HG03064 (cell line): ENCODE results near the gene LCA5.
"Not testable (repeated sequence)": the region's sequence is repeated elsewhere in the genome, so short reads cannot be mapped to it uniquely, and the experiment has no call there.

ENCODE experiments used
- ATAC-seq: cut with Tn5 transposase; IDR thresholded peaks from one replicate; pipeline ENCODE4 v1.9.1; 2021; ENCODE audit warnings: low read depth; ENCODE audit not compliant: unreplicated experiment

The LCA5 gene

DNA sequence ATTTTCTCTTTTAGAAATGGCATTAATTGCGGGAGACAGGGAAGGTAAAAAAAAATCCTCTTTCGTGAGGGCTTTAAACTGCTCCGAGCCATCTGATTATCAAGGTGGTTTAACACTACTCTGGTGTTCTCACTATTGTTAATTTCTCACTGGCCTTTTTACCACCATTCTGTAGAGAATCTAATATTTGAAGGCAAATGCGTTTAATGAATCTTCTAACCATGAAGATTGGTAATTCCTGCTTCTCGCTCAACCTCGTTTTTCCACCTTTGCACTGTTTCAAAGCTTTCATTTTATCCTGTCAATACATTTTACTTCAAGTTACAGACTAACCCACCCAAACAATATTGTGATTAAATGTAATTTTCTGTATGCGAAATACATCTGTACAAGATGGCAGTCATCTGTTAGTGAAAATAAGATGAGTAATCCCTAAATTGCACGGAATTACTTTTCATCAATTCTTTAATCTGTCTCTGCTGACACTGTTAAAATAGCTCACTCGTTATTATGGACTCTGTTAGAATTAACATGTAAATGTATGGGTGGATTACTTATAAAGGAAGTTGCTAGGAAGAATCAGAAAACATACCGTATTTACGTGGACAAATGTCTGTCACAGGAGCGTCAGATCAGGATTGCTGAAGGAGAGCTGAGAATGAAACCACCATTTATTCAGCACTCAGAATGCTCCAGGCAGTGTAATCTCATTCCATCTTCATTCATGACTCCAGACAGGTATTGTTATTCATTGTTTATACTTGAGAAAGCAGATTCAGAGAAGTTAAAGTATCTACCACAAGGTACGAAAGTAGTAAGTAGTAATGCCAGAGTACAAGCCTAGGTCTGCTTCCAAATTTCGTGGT is 1.1 kb upstream of the LCA5 start:
- ATAC-seq, result no peak

DNA sequence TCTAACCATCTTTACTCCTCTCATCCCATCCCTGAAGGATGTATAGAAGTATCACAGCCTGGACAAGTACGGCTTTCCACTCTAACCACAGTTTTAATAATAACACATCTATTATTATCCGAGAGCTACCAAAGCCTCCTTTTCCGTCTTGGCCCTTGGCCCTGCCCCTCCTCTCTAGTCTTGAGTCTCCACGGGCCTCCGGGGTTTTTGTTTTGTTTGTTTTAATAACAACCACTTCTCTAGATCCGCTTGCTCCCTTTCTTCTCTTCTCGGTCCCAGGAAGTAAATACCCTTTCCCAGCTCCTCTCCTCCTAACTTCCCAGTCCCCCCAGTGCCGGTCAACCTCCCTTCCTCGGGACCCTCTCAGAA is 661 bp downstream of the LCA5 start:
- ATAC-seq, result no peak

DNA sequence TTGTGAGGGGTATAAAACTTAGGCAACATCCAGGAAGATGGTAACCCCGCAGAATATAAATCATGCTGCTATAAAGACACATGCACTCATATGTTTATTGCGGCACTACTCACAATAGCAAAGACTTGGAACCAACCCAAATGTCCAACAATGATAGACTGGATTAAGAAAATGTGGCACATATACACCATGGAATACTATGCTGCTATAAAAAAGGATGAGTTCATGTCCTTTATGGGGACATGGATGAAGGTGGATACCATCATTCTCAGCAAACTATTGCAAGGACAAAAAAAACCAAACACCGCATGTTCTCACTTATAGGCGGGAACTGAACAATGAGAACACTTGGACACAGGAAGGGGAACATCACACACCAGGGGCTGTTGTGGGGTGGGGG is 7.7 kb downstream of the LCA5 start:
- ATAC-seq, result not testable (repeated sequence)

DNA sequence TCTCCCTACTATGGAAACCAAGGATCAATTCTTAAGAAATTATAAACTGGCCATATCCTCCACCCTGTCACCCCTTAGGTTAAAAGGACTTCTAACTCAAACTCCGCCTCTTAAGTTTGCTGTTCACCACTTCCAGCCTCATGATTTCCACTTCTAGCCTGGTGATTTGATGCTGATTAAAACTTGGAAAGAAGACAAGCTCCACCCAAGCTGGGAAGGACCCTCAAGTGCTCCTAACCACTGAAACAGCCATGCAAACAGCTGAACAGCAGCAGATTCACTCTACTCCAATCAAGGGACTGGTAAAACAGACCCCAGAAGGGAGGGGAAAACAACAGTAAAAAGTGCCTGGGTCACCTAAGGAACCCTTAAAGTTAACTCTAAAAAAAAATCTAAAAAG is 10.3 kb downstream of the LCA5 start:
- no peak for ATAC-seq

DNA sequence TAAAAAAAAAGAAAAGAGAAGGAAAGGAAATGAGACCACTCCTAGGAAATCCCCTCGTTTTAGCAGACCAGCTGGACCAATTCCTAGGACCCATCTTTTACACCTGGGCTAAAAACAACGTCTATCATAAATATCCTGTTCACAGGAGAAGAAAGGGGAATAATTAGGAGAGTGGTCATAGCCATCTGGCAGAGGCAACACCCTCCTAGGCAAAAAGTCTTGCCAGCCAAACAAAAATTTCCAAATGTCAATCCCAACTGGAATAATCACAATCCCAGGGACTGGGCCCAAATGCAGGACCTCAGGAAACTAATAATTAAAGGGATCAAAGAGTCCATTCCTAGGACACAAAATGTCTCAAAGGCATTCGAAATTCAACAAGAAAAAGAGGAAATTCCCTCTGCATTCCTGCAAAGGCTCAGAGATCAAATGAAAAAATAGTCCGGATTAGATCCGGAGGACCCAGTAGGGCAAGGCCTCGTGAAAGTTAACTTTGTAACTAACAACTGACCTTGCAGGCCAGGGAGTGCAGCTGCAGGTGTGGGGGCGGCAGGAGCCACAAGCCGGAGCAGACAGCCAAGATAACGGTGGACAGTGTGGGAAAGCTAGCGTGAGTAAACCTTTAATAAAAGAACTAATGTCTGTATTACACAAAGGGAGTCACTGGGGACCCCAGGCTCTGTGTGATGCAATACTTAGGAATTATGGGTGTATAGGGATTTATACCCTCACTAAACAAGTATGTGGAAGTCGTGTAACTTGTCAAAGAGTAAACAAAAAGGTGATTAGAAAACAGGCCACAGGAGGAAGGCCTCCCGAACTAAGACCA is 11.7 kb downstream of the LCA5 start:
- ATAC-seq, result no peak

DNA sequence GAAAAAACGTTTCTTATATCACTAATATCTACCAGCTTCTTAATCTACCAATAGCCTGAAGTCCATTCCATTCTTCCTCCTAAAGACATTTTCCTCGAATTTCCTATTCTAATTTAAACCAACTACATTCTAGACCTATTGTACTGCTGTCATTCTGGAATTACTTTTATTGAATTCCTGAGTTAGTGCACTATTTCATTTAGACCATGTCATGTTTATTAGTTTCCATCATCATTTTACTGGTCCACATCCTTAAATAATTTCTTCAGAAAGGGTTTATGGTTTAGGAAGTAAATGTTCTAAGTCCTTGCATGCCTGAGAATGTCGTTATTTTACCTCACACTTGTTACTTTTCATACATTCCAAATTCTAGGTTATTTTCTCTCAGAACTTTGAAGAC is 13.2 kb downstream of the LCA5 start:
- ATAC-seq, result no peak

DNA sequence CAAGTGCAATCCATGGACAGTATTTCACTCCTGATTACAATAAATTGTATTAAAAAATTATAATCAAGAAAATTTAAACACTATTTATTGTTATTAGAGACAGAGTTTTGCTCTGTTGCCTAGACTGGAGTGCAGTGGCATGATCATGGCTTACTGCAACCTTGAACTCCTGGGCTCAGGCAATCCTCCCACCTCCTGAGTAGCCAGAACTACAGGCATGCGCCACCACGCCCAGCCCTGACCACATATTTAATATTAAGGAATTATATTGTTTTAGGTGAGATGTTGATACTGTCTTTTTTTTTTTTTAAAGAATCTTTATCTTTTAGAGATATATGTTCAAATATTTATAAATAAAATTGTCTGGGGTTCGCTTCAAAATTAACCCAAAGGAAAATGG is 14.6 kb downstream of the LCA5 start:
- ATAC-seq, result no peak

DNA sequence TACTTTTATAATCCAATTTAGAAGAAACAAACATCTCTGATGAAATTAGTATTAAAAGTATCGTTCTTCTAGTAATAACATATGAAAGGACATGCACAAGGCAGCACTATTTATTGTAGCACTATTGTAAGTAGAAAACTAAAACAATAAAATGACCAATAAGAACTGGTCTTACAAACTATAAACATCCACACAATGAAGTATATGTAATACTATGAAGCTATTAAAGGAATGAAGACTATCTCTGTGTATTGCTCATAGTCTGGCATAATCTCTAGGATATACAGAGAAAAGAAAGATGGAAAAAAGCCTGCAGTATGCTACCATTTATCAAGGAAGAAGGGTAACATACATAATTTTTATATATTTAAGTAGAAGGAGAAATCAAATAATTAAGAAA is 16.7 kb downstream of the LCA5 start:
- ATAC-seq, result no peak

DNA sequence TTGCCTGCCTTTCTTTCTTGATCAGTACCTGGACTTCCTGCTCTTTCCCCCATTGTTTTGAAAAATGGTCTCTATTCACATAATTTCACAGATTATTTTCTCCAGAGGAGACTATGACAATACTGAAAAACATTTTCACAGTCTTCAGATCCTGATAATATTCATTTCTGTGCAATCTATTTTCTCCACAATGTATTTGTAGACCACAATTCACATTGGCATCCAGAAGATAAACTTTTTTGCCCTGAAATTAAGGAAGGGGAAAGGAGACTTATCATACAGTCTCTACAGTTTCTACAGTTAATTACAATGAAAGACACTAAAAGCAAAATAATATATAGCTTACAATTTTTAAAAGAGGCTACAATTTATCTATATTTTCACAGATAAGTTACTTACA is 18.4 kb downstream of the LCA5 start:
- no peak for ATAC-seq

DNA sequence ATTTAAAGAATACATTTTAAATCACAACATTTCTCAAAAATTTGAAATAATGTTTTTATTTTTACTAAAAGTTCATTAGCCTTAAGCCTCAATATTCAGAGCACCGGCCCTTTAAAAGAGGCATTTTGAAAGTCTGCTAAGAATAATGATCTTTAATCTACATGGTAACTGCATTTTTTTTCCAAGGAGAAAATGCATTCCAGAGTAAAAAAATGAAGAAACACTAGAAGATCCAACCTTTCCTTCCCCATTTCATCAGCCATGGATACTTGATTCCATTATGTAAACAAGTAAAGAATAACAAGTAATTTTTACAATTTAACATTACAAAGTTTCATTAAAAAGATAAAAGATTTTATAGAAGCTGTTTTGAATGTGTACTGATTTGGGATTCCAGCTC is 21.8 kb downstream of the LCA5 start:
- no peak for ATAC-seq

DNA sequence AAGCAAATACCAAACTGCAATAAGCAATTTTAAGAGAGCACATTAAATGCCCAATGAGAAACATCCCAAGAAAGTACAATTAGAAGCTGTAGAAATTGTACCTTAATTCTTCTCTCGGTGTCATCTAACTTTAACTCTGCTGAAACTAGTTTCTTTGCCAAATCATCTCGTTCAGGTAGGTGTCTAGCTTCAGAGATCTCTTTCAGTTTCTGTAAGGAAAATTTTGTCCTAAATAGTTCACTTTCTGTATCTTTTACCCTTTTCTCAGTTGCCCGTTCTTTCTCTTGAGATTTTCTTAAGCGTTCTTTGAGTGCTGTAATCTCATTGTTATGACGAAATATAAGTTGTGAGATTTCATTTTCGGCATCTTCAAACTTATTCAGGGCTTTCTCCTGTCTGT is 24.1 kb downstream of the LCA5 start:
- ATAC-seq, result no peak

DNA sequence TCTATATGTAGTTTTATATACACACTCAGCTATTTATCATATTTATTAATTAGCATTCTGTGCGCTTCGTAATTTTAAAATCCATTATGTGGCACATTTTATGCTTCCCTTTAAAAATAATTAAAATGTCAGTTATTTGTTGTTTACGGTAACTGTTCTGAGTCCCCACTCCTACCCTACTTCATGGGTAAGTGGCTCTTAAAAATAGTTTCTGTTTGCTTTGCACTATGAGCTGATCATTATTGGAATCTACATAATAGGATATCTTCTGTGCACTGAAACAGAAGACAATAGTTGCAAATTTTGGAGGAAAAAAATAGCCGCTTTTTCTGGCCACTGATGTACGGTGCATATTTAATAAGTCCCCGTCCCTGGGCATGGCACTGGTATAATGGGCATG is 25.2 kb downstream of the LCA5 start:
- no peak for ATAC-seq

DNA sequence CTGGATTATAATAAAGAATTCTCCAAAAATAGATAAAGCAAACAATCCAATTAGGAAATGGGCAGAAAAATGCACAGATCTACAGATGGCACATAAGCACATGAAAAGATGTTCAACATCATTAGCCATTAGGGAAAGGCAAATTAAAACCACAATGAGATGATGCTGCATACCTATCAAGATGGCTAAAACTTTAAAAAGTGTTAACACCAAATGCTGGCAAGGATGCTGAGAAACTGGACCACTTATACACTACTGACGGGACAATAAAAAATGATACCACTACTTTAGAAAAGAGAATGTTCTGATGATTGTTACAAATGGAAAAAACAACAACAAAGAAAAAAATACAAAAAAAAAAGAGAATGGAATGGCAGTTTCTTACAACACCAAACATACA is 26.5 kb downstream of the LCA5 start:
- no peak for ATAC-seq

DNA sequence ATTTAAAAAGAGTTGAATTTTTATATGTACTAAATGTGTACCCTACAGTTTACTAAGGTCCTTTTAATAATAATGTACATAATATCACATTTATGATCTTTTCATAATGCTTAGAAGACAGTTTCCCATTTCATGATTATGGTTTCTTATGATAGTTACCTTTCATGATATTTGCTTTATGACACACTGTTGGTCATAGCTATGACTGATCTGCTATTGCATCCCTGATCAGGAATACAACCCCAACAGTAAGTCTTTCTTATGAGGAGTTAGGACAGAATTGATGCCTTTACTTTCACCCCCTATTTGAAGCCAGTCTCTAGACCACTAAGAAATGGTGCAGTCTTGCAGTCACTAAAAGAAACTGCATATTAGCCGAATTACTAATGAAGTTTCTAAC is 31.0 kb downstream of the LCA5 start:
- ATAC-seq, result no peak

DNA sequence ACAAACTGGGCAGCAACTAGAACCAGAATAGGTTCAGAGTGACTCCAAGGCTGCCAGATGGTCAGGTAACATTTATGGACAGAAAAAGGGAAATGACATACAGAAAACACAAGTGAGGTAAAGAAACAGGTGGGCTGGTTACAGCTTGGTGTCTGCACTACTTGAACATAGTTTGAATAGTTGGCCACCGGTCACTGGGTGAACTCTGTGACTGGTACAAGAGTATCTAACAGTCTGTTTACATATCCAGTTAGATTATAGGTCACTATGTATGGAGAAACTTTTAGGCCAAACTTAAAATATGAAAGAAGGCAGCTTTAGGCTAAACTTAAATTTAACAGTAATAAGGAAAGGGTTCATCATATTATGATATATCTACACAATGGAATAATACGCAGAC is 32.9 kb downstream of the LCA5 start:
- ATAC-seq, result no peak

DNA sequence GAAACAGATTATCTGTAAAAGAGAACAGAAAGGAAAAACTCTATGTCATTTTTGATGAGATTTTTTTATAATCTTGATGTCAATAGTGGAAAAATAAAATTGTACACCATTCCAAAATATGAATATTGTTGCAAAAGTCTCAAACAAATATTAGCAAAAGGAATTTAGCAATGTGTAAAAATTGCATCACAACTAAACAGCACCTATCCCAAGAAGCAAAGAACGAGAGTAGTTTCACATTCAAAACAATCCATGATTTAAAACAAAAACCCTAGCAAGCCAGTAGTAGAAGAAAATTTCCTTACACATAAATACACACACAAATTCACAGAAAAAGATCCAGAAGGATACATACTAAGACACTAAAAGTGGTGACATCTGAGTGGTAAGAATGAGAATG is 38.4 kb downstream of the LCA5 start:
- no peak for ATAC-seq

DNA sequence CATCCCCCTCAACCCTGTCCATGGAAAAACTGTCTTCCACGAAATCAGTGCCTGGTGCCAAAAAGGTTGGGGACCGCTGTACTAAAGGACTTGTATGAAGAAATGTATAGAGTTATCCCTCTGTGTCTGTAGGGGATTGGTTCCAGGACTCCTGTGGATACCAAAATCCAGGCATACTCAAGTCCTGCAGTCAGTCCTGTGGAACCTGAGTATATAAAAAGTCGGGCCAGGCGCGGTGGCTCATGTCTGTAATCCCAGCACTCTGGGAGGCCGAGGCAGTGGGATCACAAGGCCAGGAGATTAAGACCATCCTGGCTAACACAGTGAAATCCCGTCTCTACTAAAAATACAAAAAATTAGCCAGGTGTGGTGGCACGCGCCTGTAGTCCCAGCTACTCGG is 42.0 kb downstream of the LCA5 start:
- ATAC-seq, result no peak

DNA sequence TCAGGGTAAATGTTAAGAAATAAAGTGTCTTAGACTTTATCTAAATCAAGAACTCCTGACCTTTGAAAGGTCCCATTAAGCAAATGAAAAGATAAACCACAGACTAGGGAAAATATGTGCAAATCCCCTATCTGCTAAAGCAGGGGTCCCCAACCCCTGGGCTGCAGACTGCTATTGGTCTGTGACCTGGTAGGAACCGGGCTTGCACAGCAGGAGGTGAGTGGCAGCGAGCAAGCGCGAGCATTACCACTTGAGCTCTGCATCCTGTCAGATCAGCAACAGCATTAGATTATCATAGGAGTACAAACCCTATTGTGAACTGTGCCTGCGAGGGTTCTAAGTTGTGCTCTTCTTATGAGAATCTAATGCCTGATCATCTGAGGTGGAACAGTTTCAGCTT is 42.4 kb downstream of the LCA5 start:
- ATAC-seq, result no peak

DNA sequence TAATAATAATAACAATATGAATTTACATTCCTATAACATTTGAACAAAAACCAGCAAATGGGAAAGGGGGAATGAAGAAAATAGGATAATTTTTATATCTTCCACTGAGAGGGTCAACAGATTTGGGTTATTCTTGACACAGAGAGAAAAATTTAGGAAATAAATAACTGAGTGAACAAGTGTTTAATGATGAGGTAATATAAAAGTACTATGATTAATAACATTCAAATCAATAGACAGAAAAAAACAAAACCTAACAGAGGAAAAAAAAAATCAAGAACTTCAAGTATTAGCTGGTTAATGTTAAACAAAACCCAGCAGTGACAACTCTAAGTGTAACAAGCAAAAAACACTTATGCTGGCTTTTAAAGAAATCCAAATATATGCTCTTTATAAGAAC is 66.5 kb downstream of the LCA5 start:
- ATAC-seq, result no peak

DNA sequence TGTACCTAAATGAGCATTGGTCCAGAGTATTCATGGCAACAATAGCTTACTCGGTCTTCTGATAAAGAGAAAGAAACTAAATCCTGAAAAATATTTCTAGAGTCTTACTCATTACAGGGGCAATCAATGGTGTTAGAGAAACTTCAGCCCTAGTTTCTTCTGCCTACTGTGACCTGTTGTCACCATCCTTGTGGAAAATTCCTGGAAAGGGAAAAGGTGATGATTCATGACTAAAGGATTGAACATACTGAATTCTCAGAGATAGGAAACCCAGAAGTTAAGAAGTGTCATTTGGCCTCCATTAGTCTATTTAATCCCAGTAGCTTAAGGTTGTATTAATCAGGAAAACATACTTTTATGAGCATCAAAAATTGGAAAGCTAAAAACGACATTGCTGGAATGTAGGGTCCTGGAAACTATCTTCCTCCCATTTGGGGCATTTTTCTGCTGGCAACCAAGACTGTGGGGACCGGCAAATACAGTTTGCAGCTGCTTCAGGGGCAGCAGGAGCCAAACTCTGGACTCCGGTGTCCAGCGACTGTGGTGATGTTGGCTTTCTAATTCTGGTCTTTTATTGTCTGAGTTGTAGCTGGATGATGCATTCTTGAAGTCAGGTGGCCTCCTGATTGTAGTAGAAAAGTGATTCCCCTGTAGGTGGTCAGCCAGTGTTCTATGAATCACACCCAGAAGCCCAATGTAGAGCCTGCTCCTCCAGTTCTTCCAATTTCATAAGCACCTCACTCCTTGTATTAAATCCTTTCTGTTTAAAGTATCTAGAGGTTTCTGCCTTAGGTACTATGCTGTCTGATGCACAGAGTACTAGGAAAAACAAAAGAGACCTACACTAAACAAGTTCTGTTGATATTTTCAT is 67.6 kb downstream of the LCA5 start:
- ATAC-seq, result no peak

DNA sequence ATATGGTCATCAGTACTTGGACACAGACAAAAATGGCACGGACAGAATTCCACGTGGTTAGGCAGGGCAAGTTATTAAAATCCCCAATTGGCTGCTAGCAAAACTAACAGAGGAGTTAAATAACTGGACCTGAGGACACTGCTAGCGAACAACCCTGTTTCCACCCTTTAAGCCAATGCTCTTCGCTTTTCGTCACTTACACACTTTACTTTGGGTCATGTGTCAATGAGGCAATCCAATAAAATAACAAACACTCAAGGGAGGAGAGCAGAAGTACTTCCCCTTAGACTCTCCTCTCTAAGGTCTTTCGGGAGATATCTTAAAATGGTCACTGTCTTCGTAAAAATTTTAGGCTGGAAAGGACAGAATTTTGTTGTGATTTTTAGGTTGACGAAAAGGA is 68.6 kb downstream of the LCA5 start:
- no peak for ATAC-seq
